GM19043 (cell line): ENCODE measurements around the gene DNMT3B.
"Not testable (repeated sequence)": the region's sequence is repeated elsewhere in the genome, so short reads cannot be mapped to it uniquely, and the experiment has no call there.

Experiments used
- ATAC-seq: cut with Tn5 transposase; IDR thresholded peaks from one replicate; pipeline ENCODE4 v1.9.1; 2021; ENCODE audit warnings: low read depth; ENCODE audit not compliant: unreplicated experiment

DNMT3B gene

DNA sequence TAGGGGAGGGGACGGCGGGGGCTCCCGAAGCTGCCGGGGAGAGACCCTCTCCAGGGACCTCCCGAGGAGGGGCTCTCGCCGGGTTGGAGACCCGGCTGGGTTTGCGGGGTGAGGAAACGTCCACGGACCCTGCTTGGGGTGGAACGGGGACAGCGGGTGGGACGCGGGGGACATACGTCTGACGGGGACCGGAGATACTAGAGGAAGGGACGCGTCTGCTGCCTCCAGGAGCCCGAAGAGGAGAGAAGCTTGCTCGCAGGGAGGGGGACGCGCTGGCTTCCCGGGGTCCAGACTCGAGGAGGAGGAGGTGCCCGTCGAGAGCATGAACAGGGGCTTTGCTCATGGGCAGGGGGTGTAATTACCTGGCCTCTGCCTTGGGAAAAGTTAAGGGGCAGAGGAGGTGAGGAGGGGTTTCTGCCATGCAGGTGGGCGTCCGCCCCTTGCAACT is 593 bp downstream of the DNMT3B start:
- ATAC-seq = no peak

DNA sequence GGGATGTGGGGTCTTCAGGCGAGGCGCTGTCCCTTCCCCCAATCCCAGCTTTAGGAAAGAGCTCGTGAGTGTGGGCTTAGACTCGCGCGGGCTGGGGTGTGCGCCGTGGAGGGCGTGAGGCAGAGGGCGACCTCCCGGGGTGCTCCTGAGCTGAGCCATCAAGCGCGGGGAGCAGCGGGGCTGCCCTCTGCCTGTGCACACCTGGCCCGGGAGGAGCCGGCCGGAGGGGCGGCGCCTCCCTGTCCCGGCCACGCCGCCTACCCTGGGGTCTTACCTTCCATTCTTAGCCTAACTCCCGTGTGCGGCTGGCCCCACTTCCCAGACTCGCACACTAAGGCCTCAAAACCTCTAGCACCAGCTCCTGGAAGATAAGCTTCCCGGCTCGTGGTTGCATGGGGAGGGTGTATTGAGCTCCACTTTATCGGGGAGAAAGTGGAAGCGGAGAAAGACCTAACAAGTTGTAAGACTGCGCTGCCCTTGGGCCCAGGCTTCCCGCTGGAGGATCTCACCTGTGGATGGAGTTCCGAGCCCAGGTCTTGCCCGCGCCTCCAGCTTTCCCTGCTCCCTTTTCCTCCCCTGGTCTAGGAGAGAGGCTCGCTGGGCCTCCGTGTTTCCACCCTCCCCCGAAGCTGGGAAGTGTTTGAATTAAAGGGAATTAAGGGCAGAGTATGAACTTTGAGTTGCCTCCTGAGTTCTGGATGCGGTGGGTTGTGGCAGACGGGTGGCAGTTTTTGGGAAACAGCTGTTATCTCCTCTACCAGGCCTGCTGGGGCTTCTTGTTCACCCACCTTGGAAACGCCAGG is 1.2 kb downstream of the DNMT3B start:
- no peak for ATAC-seq

GRCh38 chr20:32764005-32764960 is 2.1 kb downstream of the DNMT3B start:
- ATAC-seq = no peak

DNA sequence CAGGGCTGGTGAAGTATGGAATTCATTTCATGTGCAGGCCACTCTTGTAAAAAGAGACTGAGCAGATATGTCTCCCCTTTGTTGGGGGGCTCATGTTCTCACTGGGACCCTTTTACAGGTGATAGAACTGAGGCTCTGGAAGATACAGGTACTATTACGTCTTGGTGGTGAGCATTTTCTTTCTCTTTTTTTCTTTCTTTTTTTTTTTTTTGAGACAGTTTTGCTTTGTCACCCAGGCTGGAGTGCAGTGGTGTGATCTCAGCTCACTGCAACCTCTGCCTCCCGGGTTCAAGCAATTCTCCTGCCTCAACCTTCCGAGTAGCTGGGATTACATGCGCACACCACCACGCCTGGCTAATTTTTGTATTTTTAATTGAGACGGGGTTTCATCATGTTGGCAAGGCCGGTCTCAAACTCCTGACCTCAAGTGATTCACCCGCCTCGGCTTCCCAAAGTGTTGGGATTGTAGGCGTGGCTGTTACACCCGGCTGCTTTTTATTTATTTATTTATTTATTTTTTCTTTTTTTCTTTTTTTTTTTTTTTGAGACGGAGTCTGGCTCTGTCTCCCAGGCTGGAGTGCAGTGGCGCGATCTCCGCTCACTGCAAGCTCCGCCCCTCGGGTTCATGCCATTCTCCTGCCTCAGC is 3.2 kb downstream of the DNMT3B start:
- not testable (repeated sequence) for ATAC-seq

DNA sequence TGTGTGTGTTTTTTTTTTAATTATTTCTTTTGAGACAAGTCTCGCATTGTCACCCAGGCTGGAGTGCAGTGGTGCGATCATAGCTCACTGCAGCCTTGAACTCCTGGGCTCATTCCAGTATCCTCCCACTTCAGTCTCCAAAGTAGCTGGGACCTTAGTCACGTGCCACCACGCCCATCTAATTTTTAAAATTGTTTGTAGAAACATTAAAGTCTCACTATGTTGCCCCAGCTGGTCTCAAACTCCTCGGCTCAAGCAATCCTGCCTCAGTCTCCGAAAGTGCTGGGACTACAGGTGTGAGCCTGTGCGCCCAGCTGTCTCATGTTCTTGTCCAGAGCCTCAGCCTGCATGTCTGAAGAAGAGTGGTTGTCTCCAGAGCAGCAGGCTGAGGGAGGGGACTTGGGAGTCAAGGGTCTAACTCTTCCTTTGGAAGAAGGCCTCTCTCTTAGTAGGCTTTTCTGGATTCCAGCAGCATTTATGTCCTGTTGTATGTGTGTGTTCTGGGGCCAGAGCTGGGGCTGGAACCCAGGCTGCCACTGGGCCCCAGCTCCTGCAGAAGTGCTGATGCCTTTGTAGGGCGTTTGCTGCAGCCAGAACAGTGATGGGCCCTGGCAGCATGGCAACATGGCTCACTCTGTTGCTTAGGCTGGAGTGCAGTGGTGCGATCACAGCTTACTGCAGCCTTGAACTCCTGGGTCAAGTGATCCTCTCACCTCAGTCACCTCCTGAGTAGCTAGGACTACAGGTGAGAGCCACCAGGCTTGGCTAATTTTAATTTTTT is 5.4 kb downstream of the DNMT3B start:
- no peak for ATAC-seq

DNA sequence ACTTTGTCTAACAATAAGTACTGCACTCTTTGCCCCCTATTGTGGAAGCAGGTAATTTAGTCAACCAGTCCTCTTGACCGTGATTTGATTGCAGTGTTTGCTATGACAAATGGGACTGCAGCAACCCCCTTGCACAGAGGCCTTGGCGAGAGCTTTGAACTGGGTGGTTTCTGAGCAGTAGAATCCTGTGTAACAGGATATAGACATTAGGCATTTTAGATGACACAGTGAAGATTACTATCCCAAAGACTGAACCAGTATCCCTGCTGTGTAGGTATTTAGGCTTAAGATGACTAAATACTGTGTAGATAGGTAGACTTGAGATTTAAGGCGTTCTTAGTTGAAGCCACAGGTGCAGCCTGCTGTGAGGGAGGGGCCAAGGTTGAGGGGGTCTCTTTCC is 9.9 kb downstream of the DNMT3B start:
- ATAC-seq = no peak

DNA sequence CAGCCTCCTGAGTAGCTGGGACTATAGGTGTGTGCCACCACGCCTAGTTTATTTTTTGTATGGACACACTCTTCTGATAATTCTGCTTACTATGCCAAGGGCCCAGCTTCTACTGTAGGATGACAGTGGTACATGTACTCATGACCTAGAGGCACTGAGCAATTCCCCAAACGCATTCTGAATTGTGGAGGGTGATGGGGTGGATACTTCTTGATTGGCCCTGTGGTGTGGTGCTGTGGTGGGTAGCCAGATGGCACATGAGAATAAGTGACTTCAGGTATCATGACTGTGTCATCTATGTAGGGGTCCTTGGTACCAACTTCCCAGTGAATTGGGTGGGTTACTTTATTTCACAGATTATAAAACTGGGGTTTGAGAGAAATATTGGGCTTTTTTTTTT is 11.0 kb downstream of the DNMT3B start:
- ATAC-seq = no peak

GRCh38 chr20:32773855-32774254 is 11.7 kb downstream of the DNMT3B start:
- ATAC-seq = no peak

GRCh38 chr20:32775336-32775991 is 13.3 kb downstream of the DNMT3B start:
- no peak for ATAC-seq

GRCh38 chr20:32777177-32777956 is 15.2 kb downstream of the DNMT3B start:
- ATAC-seq = no peak

GRCh38 chr20:32779500-32780211 is 17.5 kb downstream of the DNMT3B start:
- ATAC-seq = no peak

- no peak for ATAC-seq
Observed at GRCh38 chr20:32780278-32780677, 18.1 kb downstream of the DNMT3B start.

- no peak for ATAC-seq
Observed at GRCh38 chr20:32780749-32781655, 18.8 kb downstream of the DNMT3B start.

- ATAC-seq = no peak
Observed at GRCh38 chr20:32784369-32785080, 22.3 kb downstream of the DNMT3B start.

DNA sequence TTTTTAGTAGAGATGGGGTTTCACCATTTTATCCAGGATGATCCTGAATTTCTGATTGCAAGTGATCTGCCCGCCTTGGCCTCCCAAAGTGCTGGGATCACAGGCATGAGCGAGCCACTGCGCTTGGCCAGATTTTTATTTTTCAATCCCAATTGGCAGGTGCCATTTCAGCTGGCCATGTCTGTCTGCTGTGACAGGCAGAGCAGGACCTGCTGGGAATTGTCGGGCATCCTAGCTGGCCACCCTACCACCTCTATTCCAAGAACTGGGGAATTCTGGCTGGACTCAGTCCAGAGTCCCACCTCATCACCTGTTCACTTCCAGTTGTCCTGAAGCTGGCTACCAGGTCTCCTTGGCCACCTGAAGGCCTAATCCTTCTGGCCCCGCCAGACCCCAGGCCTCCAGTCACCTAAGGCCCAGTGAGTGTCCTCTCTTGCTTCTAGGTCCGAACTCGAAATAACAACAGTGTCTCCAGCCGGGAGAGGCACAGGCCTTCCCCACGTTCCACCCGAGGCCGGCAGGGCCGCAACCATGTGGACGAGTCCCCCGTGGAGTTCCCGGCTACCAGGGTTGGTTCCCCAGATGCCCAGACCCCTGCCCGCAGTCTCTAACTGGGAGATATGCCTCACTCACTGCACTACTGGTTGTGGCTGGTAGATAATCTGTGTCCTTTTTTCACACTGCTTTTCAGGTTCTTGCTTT is 24.0 kb downstream of the DNMT3B start:
- no peak for ATAC-seq

GRCh38 chr20:32787168-32787567 is 25.0 kb downstream of the DNMT3B start:
- no peak for ATAC-seq
